GM19328 (cell line): ENCODE measurements around the gene HOXA4.

ENCODE experiments used
- ATAC-seq: cut with Tn5 transposase; IDR thresholded peaks from one replicate; pipeline ENCODE4 v1.9.1; 2021; ENCODE audit warnings: mild to moderate bottlenecking, moderate library complexity; ENCODE audit not compliant: unreplicated experiment

The HOXA4 gene

DNA sequence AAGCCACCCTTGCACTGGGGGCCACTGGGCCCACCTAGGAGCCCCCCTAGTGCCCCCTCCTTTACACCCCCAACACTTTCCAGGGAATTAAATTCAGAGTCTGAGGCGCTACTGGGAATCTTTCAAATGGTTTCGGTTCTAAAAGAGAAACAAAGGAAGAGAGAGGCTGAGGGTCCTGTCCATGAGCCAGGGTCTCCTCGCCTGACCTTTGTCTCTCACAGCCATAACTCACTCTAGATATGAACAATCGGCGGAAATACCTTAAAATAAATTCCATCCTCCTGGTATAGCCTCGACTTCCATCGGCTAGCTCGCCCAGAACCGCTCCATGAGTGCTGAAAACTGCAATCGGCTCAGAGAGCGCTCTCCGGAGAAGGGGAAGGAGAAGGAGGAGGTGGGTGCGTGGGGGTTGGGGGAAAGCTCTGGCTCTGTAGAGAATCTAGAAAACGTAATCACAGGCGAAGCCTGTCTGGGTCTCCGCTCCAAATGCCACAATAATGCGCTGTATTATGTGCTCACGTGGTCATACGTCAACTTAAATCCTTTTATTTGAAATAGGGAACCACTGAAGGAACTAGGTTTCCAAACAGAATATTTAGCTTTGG lies 12.6 kb downstream of the HOXA4 start:
- no peak for ATAC-seq

DNA sequence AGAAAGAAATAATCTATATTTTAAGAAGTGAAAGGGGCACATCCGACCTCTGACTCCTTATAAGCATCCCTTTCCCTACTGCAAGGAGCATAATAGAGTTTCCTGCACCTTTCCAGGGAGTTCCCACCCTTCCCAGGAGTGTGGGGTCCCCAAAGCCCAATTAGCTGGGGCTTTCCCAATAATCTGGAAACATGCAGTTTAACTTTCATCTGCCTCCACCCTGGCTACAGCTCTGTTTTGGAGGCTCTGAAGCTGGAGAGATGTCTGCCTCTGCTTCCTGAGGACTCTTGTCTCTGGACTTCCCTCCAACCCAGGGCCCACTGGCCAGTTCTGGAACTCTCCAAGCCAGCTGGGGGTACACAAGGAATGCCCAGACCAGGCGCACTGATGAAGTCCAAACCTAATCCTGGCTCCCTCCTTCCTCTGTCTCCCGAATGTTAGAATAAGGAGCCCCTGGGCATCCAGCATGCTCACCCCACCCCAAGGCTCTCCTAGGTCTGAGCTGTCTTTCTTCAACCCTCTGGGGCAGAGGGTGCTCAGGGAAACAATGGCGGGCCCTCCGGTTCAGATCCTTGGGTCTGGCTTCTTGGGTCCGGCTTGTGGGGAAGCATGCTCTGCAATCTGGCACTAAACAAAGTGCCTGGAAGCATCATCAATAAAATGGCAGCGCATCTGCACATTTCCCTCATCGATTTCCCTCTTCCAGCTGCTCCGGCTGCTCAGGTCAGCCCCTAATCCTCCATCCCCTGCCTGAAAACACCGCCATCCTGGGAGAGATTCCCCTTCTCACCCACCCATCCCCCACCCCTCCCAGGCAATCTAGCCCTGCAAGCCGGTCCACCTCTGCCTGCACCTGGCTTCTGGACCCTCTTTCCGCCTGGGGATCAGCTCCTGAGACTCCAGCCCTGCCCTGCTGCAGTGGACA lies 13.3 kb downstream of the HOXA4 start:
- ATAC-seq: no peak

DNA sequence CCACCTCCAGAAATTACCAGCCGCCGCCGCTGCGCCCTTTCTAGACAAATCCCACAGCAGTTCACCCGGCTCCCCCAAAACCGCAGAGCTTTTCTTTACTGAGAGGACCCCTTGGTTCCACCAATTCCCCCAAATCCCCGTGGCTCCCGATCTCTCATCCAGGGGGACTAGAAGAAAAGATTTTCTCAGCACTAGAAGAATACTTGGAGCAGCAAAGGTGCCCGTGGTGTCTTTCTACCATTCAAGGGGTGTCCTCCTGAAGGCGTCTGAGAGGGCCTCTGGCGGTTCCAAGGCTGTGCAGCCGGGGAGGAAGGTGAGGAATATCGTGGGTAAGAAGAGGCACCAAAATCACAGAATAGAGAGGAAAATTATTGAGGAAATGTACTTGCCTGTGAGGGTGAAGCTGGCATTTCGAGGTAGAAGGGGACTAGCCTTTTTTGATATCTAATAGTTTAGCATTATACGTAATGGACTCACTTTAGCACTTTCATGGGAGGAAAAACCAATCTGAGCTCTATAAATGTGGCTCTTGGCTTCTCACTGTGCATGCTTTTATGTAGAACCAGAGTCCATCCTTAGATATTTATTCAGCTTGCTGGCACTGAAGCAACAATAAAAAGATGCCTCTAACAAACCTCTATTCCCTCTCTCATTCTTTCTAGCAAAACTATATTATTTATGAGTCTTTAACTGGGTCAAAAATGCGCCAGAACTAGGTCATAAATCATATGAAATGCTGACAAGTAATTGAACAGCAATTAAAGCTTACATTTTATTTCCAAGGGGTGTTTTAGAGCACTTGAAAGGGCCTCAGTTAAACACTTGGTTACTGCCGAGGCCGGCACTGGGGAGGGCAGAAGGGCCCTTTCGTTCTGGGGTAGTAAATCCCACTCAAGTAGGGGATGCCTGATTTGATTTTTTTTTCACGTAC lies 14.3 kb downstream of the HOXA4 start:
- no peak for ATAC-seq

DNA sequence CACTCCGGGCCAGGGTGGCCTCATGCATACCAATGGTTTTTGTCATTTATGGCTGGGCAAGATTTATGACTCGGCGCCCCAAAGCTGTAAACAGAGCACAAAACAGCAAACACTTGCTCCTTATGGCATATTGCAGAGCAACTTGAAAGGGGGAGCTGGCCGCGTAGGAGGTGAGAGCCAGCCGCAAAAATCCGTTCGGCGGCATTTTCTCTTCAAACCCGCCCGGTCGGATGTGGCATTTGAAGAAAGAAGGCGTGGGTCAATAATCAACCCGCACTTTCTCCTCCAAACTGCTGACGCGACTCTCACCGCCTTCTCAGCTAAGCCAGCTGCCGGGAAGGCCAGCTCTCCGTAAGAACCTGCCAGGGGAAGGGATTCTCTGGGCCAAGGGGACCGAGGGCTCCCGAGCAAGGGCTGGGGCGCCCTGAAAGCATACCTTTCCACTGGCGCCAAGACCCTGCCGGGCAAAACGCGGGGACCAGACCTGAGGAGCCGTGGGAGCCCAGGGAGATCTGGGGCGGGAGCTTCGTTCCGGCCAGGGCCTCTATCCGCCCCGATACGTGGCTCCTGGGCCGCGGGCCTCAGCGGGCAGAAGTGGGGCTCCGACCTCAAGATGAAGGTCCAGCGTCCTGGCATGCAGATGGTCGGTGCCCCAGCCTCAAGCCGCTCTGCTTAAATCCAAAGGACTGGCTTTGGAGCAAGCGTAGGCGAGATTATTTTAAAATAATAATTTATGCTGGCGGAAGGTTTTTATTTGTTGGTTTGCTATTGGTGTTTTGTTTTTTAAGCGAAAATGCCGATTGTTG lies 15.1 kb downstream of the HOXA4 start:
- no peak for ATAC-seq

DNA sequence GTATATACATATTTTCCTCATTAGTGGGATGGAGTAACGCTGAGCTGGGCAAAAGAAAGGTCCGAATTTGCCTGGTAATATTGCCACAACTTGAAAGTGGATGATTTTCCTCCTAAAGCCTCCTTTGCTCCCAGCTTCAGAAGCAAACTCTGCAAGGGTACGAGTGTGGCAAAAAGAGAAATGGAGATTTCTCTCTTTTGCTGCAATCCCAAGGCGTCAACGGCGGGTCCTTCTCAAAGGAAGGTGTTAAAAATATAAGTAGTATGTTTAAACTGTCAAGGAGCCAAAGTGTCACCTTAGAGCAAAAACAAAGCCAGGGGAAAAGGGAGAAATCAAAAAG lies 15.7 kb downstream of the HOXA4 start:
- ATAC-seq: no peak

DNA sequence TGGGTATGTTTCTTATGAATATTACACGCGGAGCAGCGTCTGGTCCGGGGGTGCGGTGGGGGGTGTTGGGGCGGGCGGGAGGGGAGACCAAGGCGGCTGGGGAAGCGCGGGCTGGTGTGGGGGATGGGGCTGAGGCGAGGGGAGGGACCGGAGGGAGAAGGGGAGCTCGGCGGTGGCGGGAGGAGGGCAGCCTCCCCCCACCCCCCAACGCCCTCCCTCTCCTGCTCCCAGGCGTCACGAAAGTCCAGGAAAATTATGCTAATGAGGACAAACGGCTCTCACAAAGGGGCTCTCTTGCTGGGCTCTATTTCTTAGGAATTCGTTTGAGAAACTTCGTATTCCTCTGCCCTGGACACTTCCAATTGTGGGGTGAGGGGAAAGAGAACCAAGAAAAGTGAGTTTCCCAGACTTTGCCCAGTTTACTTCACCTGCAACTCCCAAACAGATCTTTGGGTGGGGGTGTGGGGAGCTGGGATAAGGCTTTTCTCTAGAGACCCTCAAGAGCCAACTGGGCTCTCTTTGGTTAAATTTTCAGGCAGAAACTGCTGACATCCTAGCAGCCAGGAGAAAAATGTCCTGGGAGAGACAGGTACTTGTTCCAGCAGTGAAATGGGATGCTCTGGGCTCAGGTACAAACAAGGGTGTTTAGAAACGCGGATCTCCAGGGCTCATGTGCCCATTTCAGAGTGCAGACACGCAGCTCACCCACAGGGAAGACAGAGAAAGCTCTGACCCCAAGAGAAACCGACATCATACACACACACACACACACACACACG lies 16.4 kb downstream of the HOXA4 start:
- no peak for ATAC-seq

DNA sequence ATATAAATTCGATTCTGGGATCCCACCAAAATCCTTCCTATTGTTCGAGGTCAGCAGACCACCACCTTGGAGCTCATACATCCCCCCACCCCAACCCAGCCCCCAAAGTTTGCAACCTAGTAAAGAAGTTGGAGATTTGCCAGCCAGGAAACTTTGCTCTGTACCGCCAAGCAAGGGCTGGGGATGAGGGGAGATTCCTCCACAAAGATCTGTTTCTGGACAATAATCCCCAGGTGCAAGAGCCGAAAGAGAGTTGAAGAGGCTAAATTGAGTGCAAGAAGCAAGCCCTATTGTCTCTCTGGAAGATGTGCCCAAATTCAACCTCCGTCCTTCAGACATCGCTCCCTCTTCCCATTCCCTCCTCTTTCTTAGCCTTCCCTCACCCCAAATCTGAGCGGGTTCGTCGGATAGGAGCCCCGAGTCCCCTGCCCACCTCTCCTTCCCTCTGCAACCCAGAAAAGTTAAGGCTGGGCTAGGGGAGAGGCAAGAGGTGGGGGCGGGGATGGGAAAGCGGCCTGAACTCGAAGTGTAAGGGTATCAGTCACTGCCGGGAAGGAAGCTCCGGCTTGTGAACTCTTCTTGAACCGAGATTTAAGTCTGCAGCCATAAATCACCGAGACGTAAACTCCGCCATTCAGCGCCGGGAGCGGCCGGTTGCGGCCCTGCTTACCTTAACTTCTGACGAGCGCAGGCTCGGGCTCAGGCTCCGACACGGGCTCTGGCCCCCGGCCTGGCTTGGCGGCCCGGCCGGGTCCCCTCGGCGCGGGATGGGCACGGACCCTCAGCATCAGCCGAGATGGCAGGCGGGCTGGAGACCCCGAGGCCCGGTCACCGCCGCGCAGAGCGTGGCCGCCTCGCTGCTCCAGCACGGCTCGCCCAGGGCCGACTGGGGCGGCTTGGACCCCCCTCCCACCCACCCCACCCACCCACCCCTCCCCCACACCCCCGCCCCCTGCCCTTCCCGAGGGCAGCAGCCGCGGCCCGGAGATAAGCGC lies 17.3 kb downstream of the HOXA4 start:
- ATAC-seq: no peak

DNA sequence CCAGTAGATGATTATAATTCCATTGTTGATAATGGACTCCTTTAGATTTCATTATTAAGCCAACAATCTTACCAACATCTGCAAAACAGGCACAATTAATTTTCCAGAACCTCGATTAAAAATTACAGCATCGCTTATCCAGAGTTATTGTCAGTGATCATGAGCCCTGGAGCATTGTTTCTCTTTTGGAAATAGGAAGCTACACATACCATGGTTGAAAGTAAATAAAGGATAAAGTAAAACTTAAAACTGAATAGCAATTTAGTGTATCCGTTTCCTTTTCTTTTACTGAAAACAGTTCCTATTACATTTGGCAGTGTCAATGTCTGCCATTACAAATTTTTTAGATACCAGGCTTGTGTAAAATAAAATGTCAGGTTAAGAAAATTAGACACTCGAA lies 18.2 kb downstream of the HOXA4 start:
- ATAC-seq: no peak

DNA sequence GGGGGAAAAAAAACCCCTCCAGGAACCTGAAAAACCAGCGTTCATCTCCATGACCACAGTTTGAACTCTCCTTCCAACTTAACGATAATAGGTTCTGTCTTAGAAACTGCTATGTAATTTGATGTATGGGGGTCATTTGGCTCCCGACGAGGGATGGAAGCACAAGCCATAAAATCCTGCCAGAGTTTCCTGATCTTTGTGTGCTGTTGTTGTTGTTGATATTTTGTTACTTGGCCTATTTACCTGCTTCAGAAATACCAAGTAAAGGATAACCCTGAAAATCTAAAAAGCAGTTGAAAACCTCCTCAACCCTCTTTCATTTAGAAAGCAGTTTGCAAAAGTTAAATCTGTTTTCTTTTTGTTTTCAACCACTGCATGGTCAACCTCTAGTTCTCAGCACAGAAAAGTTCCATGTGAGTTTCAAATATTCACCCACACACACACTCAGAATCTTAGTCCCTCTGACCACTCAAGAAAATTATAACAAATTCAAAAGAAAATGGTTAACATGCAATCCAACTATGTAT lies 18.7 kb downstream of the HOXA4 start:
- no peak for ATAC-seq

DNA sequence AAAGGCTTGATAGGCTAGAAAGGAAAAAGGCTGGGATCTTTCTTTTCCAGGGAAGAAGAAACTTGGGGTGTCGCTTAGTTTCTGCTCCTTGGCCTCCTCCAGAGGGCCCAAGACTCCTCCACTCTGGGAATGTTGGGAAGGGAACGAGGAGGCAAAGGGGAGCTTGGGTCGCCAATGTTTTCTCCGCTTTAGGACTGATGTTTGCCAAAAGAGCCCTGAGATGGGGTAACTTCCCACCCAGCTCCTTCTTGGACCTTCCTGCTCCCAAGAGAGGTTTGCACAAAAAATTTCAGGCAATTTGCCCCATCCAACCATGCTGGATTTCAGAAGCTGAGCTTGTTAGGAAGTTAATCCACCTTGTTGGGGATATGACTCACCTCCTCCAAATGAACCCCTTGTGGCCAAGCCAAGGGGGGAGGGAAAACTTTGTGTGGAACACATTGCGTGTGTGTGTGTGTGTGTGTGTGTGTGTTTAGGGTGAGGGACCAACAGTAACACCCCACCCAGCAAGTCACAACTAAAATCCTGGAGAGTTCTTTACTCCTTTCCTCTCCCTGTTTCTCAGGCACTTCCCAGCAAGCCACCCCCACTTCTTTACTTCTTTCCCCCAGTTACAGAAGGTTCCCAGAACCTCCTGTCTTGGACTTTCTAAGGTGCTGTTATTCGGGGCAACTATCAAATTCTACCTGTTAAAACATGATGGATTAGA lies 19.4 kb downstream of the HOXA4 start:
- no peak for ATAC-seq

DNA sequence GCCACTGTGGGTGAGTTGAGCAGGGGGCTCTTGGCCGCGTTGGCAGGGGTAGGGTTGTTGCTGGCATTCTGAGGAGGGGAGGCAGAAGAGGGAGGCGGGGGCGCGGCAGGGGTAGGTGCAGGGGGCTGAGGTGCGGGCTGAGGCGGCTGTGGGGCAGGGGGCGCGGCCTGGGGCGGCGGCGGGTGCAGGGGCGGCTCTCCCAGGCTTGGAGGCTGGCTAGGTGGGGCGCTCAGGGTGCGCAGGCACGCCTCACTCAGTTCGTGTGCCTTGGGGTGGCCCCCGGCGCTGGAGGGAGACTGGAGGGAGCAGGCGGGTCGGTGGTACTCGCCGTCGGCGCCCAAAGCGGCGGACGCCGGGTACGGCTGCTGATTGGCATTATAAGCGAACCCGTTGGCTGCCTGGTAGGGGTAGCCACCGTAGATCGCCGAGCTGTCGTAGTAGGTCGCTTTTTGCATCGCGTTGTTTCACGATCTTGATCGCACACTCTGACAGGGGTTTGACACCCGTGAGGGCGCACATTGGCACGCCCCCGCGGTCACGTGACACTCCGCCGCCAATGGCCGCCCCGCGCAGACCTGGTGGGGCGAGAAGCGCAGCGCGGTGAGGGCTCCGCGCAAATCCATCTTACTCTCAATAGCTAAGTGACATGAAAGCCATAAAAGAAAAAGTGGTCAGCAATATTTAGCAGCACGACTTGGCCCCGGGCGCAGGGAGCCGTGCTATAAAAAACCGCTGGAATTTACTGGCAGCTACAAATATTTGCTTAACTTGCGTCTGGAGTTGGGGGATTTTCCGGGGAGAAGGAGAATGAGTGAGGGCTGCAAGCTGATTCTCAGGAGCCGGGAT lies 20.1 kb downstream of the HOXA4 start:
- ATAC-seq: no peak

DNA sequence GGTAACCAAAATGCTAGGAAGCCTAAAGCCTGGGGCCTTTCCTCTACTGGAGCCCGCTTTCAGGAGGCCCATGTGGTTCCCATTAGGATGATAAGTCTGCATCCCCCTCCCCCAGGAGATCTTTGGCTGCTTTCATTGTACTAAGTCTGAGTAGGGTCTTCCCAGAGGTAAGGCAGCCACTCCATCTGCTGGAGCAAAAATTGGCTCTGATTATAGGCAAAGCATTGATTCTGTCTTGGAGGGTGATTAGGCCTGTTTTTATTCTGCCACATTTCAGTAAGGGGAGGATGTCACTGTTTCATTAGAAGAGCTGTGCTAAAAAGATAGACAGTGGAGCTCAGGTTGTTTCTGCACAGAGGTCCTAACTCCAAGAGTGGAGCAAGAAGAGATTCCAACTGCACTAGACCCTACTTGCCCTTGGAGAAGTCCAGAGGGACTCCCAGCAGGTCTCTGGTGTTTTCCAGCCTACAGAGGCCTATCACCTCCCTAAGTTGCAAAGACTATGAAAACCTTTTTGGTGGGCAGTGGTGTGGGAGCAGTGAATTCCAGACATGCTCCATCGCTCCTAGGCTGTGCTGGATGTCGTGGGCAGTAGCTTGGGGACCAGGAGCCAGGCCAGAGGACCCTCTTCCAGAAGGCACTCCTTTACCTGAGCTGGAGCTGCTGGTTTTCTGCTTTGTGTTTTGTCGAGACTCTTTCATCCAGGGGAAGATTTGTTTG lies 20.9 kb downstream of the HOXA4 start:
- no peak for ATAC-seq

DNA sequence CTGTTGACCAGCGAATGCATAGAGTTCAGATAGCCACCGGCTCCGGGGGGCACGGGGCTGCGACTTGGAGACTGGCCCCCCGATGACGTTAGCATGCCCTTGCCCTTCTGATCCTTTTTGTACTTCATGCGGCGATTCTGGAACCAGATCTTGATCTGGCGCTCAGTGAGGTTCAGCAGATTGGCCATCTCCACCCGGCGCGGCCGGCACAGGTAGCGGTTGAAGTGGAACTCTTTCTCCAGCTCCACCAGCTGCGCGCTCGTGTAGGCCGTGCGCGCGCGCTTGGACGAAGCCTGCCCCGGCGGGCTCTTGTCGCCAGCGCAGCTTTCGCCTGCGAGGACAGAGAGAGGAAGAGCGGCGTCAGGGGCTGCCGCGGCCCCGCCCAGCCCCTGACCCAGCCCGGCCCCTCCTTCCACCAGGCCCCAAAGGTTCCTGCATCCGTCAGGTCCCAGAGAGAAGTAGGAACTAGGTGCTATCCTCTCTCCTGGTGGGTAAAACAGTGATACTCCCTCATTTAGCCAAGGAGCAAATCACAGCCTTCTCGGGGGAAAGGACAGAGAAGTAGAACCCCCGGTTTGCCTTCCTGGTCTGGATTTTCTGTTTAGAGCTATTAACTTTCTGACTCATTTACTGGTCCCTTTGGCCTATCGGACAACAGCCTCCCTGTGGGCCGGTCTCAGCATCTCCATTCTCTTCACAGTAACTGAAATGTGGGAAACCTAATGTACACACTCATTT lies 22.0 kb downstream of the HOXA4 start:
- ATAC-seq: no peak

DNA sequence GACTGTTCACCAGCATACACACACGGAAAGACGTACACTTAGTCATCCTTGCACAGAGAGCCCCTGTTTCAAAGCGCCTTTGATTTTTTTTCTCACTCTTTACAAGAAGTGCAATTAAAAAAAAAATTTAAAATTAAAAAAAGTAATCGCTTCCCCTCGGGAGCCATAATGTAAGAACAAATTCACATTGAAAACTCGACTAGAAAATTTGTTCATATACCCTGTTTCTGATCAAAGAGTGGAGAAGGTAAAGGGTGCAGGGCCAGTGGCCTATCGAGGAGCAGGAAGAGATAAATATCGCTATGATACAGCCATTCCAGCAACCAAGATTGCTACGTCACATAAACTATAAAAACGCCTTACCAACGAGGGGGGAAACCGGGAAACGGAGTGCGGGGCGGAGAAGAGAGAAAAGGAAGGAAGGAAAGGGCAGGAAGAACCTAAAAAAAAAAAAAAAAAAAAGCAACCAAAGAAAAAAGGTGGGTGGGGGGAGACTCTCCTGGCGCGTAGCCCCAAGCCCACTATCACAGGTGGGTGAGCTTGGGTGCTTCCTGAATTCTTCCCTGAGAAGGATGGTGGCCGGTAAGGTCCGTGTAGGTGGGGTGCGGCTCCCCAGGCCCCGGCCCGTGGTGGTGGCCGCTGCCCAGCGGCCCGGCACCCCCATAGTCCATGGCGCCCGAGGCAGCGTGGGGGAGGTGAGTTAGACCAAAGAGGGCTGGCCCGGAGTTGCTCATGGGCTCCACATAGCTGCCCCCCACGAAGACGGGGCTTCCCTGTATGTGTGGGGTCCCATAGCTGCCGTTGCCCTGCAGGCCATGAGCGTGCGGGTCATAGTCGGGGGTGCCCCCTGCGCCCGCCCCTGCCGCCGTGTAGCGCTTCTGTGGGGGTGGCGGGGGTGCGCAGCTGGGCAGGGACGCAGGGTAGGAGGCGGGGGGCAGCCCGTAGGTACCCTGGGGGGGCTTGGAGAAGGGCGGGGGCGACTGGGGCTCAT lies 22.9 kb downstream of the HOXA4 start:
- no peak for ATAC-seq

DNA sequence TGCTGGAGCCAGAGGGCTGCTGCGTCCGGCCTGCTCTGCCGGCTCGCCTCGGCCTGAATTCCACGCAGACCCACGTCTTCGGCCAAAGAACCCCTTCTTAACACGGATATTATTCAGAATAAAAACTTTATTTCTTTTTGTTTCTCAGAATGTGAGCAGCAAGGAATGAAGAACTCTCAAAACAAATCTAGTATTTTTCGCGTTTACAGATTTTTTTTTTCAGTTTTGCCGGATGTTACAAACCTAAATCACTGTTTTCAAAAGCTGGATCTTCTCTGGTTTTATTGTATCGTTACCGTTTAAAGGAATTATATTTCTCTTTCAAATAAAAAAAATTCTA lies 23.7 kb downstream of the HOXA4 start:
- no peak for ATAC-seq
